IPS-11a (cell line): ENCODE data around the gene ACR.

ENCODE experiments used
- H3K4me3 ChIP-seq: one replicate; pipeline ENCODE4 v1.5.1; 2013; ENCODE audit warnings: low read depth, low read length, control low read depth

Gene ACR

GRCh38 chr22:50716290-50717024 lies 21.5 kb upstream of the ACR start:
- H3K4me3 ChIP-seq = no peak overlapping the region

- no peak overlapping the region for H3K4me3 ChIP-seq
Observed at GRCh38 chr22:50717709-50718351, 20.2 kb upstream of the ACR start.

GRCh38 chr22:50718352-50718709 lies 19.7 kb upstream of the ACR start:
- H3K4me3 ChIP-seq = no peak overlapping the region

- H3K4me3 ChIP-seq = peak overlapping the region; percentile 4
Observed at GRCh38 chr22:50719814-50720300, 18.1 kb upstream of the ACR start.

GRCh38 chr22:50720301-50721256 lies 17.4 kb upstream of the ACR start:
- no peak overlapping the region for H3K4me3 ChIP-seq

GRCh38 chr22:50721257-50721844 lies 16.7 kb upstream of the ACR start:
- H3K4me3 ChIP-seq = no peak overlapping the region

- H3K4me3 ChIP-seq = no peak overlapping the region
Observed at GRCh38 chr22:50722048-50722701, 15.8 kb upstream of the ACR start.

- no peak overlapping the region for H3K4me3 ChIP-seq
Observed at GRCh38 chr22:50722716-50723428, 15.1 kb upstream of the ACR start.

- no peak overlapping the region for H3K4me3 ChIP-seq
Observed at GRCh38 chr22:50723991-50724390, 14.0 kb upstream of the ACR start.

- no peak overlapping the region for H3K4me3 ChIP-seq
Observed at GRCh38 chr22:50724616-50725015, 13.4 kb upstream of the ACR start.

- H3K4me3 ChIP-seq = no peak overlapping the region
Observed at GRCh38 chr22:50725597-50725996, 12.4 kb upstream of the ACR start.

- no peak overlapping the region for H3K4me3 ChIP-seq
Observed at GRCh38 chr22:50726643-50727340, 11.2 kb upstream of the ACR start.

- H3K4me3 ChIP-seq = no peak overlapping the region
Observed at GRCh38 chr22:50727678-50728522, 10.1 kb upstream of the ACR start.

GRCh38 chr22:50728523-50728931 lies 9.5 kb upstream of the ACR start:
- H3K4me3 ChIP-seq = no peak overlapping the region

- no peak overlapping the region for H3K4me3 ChIP-seq
Observed at GRCh38 chr22:50729391-50730012, 8.5 kb upstream of the ACR start.

- H3K4me3 ChIP-seq = no peak overlapping the region
Observed at GRCh38 chr22:50730013-50730891, 7.8 kb upstream of the ACR start.
